Measurements from ENCODE around the gene EFNB2.

The EFNB2 gene

GRCh38 chr13:106445996-106446395, 89.5 kb downstream of the EFNB2 start:
- no peak for DNase-seq (ENCODE audit: low read depth)

GRCh38 chr13:106443607-106444322, 91.7 kb downstream of the EFNB2 start:
- no peak for DNase-seq (ENCODE audit: low read depth)

GRCh38 chr13:106440866-106441265, 94.6 kb downstream of the EFNB2 start:
- DNase-seq (ENCODE audit: low read depth), result no peak

All from activated T-cell treated with anti-CD3 and anti-CD28 coated beads for 1 hour (primary cell).